Ishikawa (cell line): Measurements from ENCODE around the gene REC114.

Source experiments
- CEBPB ChIP-seq: IDR thresholded peaks from 2 replicates; pipeline ENCODE4 v1.6.1; 2012
- CREB1 ChIP-seq: IDR thresholded peaks from 2 replicates; pipeline ENCODE4 v1.6.1; 2012; ENCODE audit warnings: low read depth
- EGR1 ChIP-seq: IDR thresholded peaks from 2 replicates; pipeline ENCODE4 v1.6.1; 2012
- EP300 ChIP-seq: IDR thresholded peaks from 2 replicates; pipeline ENCODE4 v1.6.1; 2012; ENCODE audit warnings: borderline replicate concordance
- FOXM1 ChIP-seq: IDR thresholded peaks from 2 replicates; pipeline ENCODE4 v1.6.1; 2012; ENCODE audit warnings: low read depth, borderline replicate concordance
- MAX ChIP-seq: IDR thresholded peaks from 2 replicates; pipeline ENCODE4 v1.6.1; 2012
- NFIC ChIP-seq: IDR thresholded peaks from 2 replicates; pipeline ENCODE4 v1.6.1; 2012
- RAD21 ChIP-seq: IDR thresholded peaks from 2 replicates; pipeline ENCODE4 v1.6.1; 2012; ENCODE audit warnings: low read depth
- REST ChIP-seq: IDR thresholded peaks from 2 replicates; pipeline ENCODE4 v1.6.1; 2012; ENCODE audit warnings: low read depth, mild to moderate bottlenecking
- TAF1 ChIP-seq: IDR thresholded peaks from 2 replicates; pipeline ENCODE4 v1.6.1; 2012; ENCODE audit warnings: low read depth, mild to moderate bottlenecking
- TCF12 ChIP-seq: IDR thresholded peaks from 2 replicates; pipeline ENCODE4 v1.6.1; 2012; ENCODE audit warnings: low read depth
- TEAD4 ChIP-seq: IDR thresholded peaks from 2 replicates; pipeline ENCODE4 v1.6.1; 2012
- USF1 ChIP-seq: IDR thresholded peaks from 2 replicates; pipeline ENCODE4 v1.6.1; 2012
- YY1 ChIP-seq: IDR thresholded peaks from 2 replicates; pipeline ENCODE4 v1.6.1; 2012; ENCODE audit warnings: low read depth
- ZBTB7A ChIP-seq: IDR thresholded peaks from 2 replicates; pipeline ENCODE4 v1.6.1; 2012; ENCODE audit warnings: low read depth

The REC114 gene

GRCh38 chr15:73584699-73585420 lies 141.9 kb downstream of the REC114 start:
- TF ChIP-seq TAF1: no peak
- no peak for TF ChIP-seq ZBTB7A
- TF ChIP-seq CREB1: no peak
- TF ChIP-seq USF1: no peak
- no peak for TF ChIP-seq EGR1
- no peak for TF ChIP-seq EP300
- TF ChIP-seq CEBPB: no peak
- no peak for TF ChIP-seq NFIC
- TF ChIP-seq RAD21: no peak
- TF ChIP-seq MAX: no peak

GRCh38 chr15:73585871-73586654 lies 143.1 kb downstream of the REC114 start:
- TF ChIP-seq NFIC (no peak), TAF1 (no peak), ZBTB7A (no peak), USF1 (no peak), RAD21 (no peak), TEAD4 (no peak), CEBPB (no peak), EGR1 (no peak), EP300 (no peak), FOXM1 (no peak), MAX (no peak), YY1 (no peak), REST (no peak), TCF12 (no peak)

- no peak for TF ChIP-seq ZBTB7A
- no peak for TF ChIP-seq USF1
- TF ChIP-seq MAX: no peak
These were observed 146.8 kb downstream of the REC114 start for GRCh38 chr15:73589766-73590165.

- TF ChIP-seq RAD21 (no peak), TAF1 (no peak), CEBPB (no peak), CREB1 (no peak), FOXM1 (no peak), YY1 (no peak), MAX (no peak), USF1 (no peak), REST (no peak), EGR1 (no peak)
These were observed 147.3 kb downstream of the REC114 start for GRCh38 chr15:73590263-73590662.
